Posterior vena cava (tissue), 2 donors: Measurements from ENCODE around the gene KIAA1614. TPM values are rescaled to one million over a fixed set of nuclear protein-coding genes. Genes with fewer than 3 reads are reported as not detected.

ENCODE experiments used
- DNase-seq: peaks from one replicate; pipeline ENCODE4 v3.0.0-alpha.2; 2020; ENCODE audit warnings: low spot score
- intact Hi-C, 2 donors: fragments of 100-400 bp; cut with DNase I; formaldehyde crosslinking; loops; one replicate each; pipeline versions ENCODE4 v1.14.1 to v1.14.2; 2022 to 2023
- long read RNA-seq, 2 donors: library from polyadenylated mRNA; unstranded; transcript quantifications; one replicate each; pipeline ENCODE4 v2.0.0, GENCODE V29; 2020 to 2021
- total RNA-seq, 2 donors: library from RNA; stranded (reverse); fragmentation: NEBNext Ultra II Directional; extraction: Animal tissue kit (Norgen Biotek cat#: 25700); gene quantifications; one replicate each; pipeline ENCODE4 v1.2.1, GENCODE V29; 2021
- donor health status: DM: yes; HTN: yes; CAD: no.
- donor health status: DM: yes; HTN: yes; CAD: no.

Gene KIAA1614, protein sequence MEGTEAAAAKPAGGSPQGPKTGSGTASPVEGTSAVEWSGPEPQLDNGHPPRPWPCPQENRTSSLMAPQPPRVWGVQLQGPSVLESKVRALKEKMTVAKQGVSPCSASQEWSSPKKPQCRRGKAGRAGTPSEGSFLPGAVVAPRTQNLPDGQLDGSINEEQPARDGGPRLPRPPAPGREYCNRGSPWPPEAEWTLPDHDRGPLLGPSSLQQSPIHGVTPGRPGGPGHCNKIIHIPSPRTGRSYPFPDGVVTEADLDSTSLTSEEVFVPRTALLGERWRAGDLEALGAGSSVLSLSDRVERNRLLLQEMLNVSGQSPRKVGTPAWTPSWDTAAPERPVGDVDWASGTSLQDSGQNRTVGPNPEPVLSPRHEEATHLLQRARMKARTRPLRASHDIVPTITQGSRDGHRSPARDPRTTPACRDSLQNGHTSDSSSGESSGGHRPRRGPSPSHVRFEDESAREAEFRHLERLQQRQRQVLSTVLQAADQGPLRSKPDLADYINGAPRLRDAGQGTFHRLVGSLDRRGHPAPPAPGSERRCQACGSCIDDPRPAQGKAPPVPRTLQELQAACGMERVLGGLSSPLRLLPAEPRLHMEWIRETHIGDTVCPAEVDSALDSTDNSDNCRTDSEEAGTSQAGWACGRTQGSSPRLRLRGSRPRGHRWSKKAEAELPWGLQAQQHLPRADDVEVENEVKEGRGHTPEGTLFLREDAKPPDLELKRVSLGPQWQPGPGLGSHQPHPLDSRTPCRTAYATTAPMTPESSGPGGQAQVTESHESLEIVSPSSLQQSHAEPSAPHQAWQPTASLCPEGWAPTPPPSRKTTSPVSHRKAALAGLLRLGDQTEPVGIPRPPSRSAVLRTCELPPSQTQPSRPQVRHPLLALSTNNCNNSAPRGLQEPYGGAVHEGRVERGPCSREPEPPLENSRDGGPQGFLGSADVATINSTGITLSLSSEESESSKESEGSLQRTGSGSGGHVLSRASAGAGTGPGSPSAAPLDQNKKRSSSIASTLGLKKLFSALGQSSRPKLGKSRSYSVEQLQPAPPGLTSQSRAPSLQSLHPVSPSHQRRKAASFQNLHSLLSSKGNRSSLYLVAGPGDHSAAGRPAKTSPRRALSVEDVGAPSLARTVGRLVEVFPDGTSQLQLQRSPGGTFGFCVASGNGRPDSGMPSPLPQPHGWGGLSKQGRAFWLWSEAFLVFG
- total RNA-seq, result 10 to 100 TPM; 10.7 to 12.7 TPM
- long read RNA-seq, donor 1, partial matches to known transcripts, result 1 of 2 reads
- long read RNA-seq, donor 1, other reads (novel, unspliced or antisense), result 1 of 2 reads
- long read RNA-seq, donor 2, partial matches to known transcripts, result 0 of 8 reads
- long read RNA-seq, donor 2, other reads (novel, unspliced or antisense), result 7 of 8 reads

DNA sequence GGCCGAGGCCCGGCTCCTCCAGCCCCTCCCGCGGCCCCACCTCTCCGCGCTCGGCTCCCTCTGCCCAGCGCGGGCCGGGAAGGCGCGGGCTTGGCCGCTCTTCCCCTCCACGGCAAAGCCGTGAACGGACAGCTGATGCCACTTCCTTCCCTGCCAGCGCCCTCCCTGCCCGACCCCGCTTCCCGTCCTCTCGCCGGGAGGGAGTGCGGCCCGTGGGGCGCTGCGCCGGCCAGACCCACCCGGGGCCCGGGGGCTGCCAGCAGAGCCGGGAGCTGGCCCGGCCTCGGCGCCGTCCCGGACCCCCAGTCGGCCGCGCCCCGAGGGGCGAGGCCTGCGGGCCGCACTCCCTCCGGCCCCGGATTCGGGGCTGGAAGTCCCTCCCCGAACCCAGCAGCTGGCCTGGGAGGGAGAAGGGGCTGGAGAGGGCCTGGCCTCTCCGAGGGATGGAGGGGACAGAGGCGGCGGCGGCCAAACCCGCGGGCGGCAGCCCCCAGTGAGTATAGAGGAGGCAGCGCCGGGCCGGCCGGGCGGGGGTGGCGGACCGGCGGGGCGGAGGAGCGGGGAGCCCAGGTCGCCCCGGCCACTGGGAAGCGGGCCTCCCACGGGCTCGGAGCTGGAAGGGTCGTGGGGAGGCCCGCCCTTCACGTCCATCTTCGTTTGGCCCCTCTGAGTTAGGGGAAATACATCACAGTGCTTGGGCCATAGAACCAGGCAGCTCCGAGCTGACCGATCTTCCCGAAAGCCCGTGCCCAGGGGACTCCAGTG is at the start of gene KIAA1614:
Gene KIAA1614, plus strand, starts transcription at position 97 of the 765 bp plus-strand sequence. Its CDS starts 347 bp downstream, at position 444.
- DNase-seq, result peak; percentile 87
- intact Hi-C loops, result loop anchor here in 1 of 2 donors (5.0 kb wide), 1 partner anchor 229 kb away; no protein-coding TSS in a partner anchor

DNA sequence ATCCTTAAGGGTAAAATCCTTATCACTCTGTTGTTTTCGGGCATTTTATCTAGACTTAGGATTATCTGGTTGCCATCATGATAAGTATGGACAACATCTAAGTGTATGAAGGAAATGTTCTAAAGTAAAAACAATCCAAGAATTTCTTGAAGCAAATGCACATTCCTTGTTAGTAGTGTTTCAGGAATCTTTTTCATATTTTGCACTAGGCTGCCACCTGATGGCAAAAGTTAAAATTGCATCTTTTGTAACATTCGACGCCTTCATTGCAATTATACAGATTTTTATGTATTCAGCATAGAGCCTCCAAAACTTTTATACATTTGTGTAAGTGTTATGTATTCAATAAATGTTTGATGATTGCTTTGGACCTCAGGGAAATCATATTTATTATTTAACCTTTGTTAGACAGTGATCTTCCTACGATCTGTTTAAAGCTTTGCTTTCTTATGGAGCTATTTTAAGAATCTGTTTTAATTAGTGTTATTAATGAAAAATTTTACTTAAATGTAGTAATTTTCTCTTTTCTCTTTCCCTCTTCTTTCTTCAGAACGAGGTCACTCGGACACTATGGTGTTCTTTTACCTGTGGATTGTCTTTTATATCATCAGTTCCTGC is 49.4 kb upstream of the KIAA1614 start:
- no peak for DNase-seq
- intact Hi-C loops, result loop anchor here (5.0 kb wide), 2 partner anchors 331 to 346 kb away; no protein-coding TSS in a partner anchor

- no peak for DNase-seq
- intact Hi-C loops, result loop anchor here in 1 of 2 donors (5.0 kb wide), 1 partner anchor 270 kb away; no protein-coding TSS in a partner anchor
These were observed 30.7 kb upstream of the KIAA1614 start for GRCh38 chr1:180881806-180882509.

- intact Hi-C loops, result loop anchor here in 1 of 2 donors (5.0 kb wide), 1 partner anchor 268 kb away; no protein-coding TSS in a partner anchor
- no peak for DNase-seq
These were observed 28.0 kb upstream of the KIAA1614 start for GRCh38 chr1:180884588-180885300.

- intact Hi-C loops, result no loop called here
- no peak for DNase-seq
These were observed 26.4 kb upstream of the KIAA1614 start for GRCh38 chr1:180886338-180886737.

- intact Hi-C loops, result no loop called here
- no peak for DNase-seq
These were observed 24.9 kb upstream of the KIAA1614 start for GRCh38 chr1:180887841-180888240.

- intact Hi-C loops, result no loop called here
These were observed 23.8 kb upstream of the KIAA1614 start for GRCh38 chr1:180888870-180889269.

DNA sequence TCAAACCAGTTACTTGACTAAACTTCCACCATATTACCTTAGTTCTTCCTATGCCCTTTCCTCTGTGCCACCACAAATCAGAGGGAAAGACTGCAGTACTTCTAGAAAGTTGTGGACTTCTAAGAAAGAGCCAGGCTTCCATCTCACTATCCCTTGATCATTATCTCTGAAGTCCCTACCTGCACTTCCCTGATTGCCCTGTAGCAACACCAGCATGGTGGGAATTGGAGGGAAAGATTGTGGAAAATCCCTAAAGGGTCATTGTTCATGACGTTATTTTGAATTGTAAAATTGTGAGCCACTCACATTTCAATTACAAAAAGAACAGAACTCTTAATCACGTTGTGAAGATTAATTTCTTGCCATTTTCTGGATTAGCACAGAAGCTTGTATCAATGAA is 23.4 kb upstream of the KIAA1614 start:
- DNase-seq, result no peak

More at GRCh38 chr1:180888870-180889269, 23.8 kb upstream of the KIAA1614 start:
- DNase-seq, result no peak

GRCh38 chr1:180892272-180892671 is 20.4 kb upstream of the KIAA1614 start:
- no peak for DNase-seq
- intact Hi-C loops, result loop anchor here in 1 of 2 donors (10.0 kb wide), 1 partner anchor 273 kb away; no protein-coding TSS in a partner anchor

More for the DNA sequence above, 23.4 kb upstream of the KIAA1614 start:
- intact Hi-C loops, result no loop called here

DNA sequence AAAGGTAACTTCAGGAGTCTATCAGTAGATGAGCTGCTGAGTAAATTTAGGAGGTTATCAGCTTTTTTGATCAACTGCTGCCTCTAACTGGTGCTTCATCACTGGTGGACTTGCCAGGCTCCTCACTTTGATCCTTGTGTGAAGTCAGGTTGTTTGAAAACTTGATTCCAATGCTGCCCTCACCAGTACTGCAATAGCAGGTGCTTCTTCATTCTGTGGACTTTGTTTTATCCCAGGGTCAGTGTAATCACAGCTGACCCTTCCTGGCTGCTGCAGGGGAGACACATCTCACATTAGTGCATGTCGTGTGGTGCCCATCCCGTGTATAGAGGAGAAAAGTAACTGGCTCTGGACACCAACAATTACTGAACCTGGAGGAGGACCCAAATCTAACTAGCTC is 20.0 kb upstream of the KIAA1614 start:
- DNase-seq, result no peak
- intact Hi-C loops, result loop anchor here in 1 of 2 donors (10.0 kb wide), 1 partner anchor 272 kb away; no protein-coding TSS in a partner anchor

DNA sequence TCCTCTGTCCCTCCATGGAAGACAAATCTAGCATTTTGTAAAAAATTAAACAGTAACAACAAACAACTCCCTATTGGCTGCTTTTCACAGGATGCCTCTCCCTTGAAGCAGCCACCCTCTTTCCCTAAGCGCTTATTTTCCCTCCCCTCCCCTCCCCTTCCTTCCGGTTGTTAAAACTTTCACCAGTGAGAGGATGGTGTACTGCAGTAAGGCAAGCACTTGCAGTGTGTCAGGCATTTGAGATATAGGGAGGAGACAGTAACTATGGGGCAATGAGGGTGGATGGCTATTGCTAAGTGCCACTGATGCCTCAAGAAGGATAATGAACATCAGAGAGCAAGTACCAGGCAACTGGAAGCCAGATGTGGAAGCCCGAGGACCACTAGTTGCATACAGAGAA is 19.1 kb upstream of the KIAA1614 start:
- intact Hi-C loops, result loop anchor here in 1 of 2 donors (10.0 kb wide), 1 partner anchor 271 kb away; no protein-coding TSS in a partner anchor
- no peak for DNase-seq

GRCh38 chr1:180896161-180896560 is 16.5 kb upstream of the KIAA1614 start:
- DNase-seq, result no peak
- intact Hi-C loops, result loop anchor here in 1 of 2 donors (10.0 kb wide), 1 partner anchor 269 kb away; no protein-coding TSS in a partner anchor

DNA sequence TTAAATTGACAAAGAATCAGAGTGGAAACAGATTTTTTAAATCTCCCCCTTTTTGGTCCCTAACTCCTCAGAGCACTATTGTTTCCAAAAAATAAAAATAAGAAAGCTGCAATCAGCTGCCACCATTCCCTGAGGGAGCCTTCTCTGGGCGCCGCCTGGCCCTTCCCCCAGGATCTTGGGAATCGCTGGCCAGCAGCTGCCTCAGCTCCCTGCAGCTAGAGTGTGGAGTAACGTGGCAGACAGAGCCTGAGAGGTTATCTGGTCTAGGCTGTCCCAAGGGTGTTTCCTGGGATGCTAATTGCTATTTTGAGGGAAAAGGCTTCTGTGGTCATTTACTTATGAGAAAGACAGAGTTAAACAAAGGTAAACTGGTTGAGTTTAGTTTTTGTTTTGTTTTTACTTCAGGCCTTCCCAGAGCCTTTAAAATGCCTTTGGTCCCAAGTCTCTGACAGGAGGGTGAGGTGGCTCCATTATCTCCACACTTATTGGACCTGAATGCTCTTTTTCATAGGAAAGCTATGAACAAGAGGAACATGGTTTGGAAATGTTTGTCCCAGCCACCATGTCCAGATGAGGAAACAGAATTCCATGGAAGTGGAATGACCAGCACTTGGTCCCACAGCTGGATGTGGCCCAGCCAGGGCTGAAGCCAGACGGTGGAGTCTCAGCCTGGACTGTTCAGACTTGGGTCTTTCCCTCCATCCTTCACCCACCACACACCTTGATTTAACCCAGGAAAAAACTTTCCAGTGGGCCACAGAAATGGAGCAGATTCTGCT is 14.1 kb upstream of the KIAA1614 start:
- no peak for DNase-seq
- intact Hi-C loops, result loop anchor here in 1 of 2 donors (10.0 kb wide), 1 partner anchor 266 kb away; no protein-coding TSS in a partner anchor

DNA sequence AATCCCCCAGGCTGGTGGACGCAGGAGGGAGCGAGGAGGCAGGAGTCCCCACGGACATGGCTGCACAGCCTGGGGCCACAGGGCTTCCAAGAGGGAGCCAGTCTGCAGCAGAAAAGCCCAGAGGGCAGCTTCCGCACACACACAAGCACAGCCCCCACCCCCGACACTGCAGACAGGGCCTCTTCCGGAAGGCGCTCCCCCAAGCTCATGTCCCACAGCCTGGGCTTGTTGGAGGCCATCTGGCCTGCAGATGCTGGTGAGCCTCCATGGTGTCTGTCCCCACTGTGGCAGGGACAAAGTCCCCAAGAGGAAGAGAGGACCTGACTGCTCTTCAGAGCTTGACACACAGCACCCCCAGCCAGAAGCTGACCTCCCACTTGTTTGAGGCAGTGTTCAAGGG is 13.4 kb upstream of the KIAA1614 start:
- DNase-seq, result no peak
- intact Hi-C loops, result loop anchor here in 1 of 2 donors (10.0 kb wide), 1 partner anchor 266 kb away; no protein-coding TSS in a partner anchor
